Astrocyte (in vitro differentiated cells and primary cell): ENCODE results near the gene KCNJ2. TPM values are rescaled to one million over a fixed set of nuclear protein-coding genes. Genes with fewer than 3 reads are reported as not detected.
A peak's percentile ranks its signal among the peaks of the same experiment; 100 is the strongest.

ENCODE experiments used
- DNase-seq: peaks from one replicate; pipeline ENCODE4 v3.0.0-alpha.2; 2010; ENCODE audit warnings: low read depth
- FAIRE-seq: peaks from 2 replicates; lab custom pipeline; 2011; peaks lifted over from hg19 to GRCh38; lab: Jason Lieb, UNC
- H2AFZ ChIP-seq: 2 replicates; pipeline ENCODE4 v1.6.0; 2012; ENCODE audit warnings: low read depth, low read length, inconsistent platforms
- H3K27ac ChIP-seq: 2 replicates; pipeline ENCODE4 v1.5.1; 2011; ENCODE audit warnings: low read depth, low read length, inconsistent platforms
- H3K27me3 ChIP-seq: 2 replicates; pipeline ENCODE4 v1.6.0; 2011; ENCODE audit warnings: low read length, inconsistent platforms; ENCODE audit not compliant: insufficient read depth
- H3K36me3 ChIP-seq: 2 replicates; pipeline ENCODE4 v1.5.1; 2011; ENCODE audit warnings: low read length, inconsistent platforms; ENCODE audit not compliant: insufficient read depth
- H3K4me1 ChIP-seq: 2 replicates; pipeline ENCODE4 v1.5.1; 2011; ENCODE audit warnings: low read length, inconsistent platforms; ENCODE audit not compliant: insufficient read depth
- H3K4me2 ChIP-seq: 2 replicates; pipeline ENCODE4 v1.6.0; 2012; ENCODE audit warnings: low read length, inconsistent platforms
- H3K4me3 ChIP-seq: 2 replicates; pipeline ENCODE4 v1.5.1; 2011; ENCODE audit warnings: low read depth, mild to moderate bottlenecking, low read length, inconsistent platforms; ENCODE audit not compliant: insufficient read depth
- H3K79me2 ChIP-seq: 2 replicates; pipeline ENCODE4 v1.6.0; 2012; ENCODE audit warnings: mild to moderate bottlenecking, low read length, inconsistent platforms; ENCODE audit not compliant: insufficient read depth
- H3K9ac ChIP-seq: 2 replicates; pipeline ENCODE4 v1.6.0; 2012; ENCODE audit warnings: mild to moderate bottlenecking, low read length, inconsistent platforms
- H3K9me3 ChIP-seq: 2 replicates; pipeline ENCODE4 v1.5.1; 2012; ENCODE audit warnings: low read depth, mild to moderate bottlenecking, low read length, inconsistent platforms; ENCODE audit not compliant: insufficient read depth
- H4K20me1 ChIP-seq: 2 replicates; pipeline ENCODE4 v1.6.0; 2012; ENCODE audit warnings: low read length, inconsistent platforms; ENCODE audit not compliant: insufficient read depth
- H3K27ac Mint-ChIP-seq: one replicate; pipeline ENCODE4 v1.8.0; 2021; ENCODE audit warnings: mild to moderate bottlenecking, mixed read lengths; ENCODE audit not compliant: unreplicated experiment
- H3K27me3 Mint-ChIP-seq: one replicate; pipeline ENCODE4 v1.8.0; 2021; ENCODE audit warnings: low read depth, mixed read lengths; ENCODE audit not compliant: unreplicated experiment
- H3K36me3 Mint-ChIP-seq: one replicate; pipeline ENCODE4 v1.8.0; 2021; ENCODE audit warnings: low read depth, mixed read lengths; ENCODE audit not compliant: unreplicated experiment
- H3K4me1 Mint-ChIP-seq: one replicate; pipeline ENCODE4 v1.8.0; 2021; ENCODE audit warnings: low read depth, mixed read lengths; ENCODE audit not compliant: unreplicated experiment
- H3K4me3 Mint-ChIP-seq: one replicate; pipeline ENCODE4 v1.8.0; 2021; ENCODE audit warnings: mild to moderate bottlenecking, moderate library complexity, mixed read lengths; ENCODE audit not compliant: unreplicated experiment
- H3K9me3 Mint-ChIP-seq: one replicate; pipeline ENCODE4 v1.8.0; 2021; ENCODE audit warnings: mild to moderate bottlenecking, mixed read lengths; ENCODE audit not compliant: unreplicated experiment
- CTCF ChIP-seq: IDR thresholded peaks from 2 replicates; pipeline ENCODE4 v1.5.1; 2011; ENCODE audit warnings: low read depth, mild to moderate bottlenecking, inconsistent platforms, low read length, moderate library complexity; ENCODE audit not compliant: insufficient read depth
- EZH2 ChIP-seq: IDR thresholded peaks from 2 replicates; pipeline ENCODE4 v1.6.1; 2012; ENCODE audit warnings: mild to moderate bottlenecking, low read length, inconsistent platforms; ENCODE audit not compliant: insufficient read depth
- total RNA-seq: library from RNA; stranded (reverse); gene quantifications from 2 replicates; pipeline ENCODE4 v1.2.1, GENCODE V29; 2021

Gene KCNJ2
- total RNA-seq, 1 donor from 2014 or later = 10.2 TPM

- Mint-ChIP-seq H3K4me1 (peaks cover 17% of the 10 kb centered on the region), H3K27me3 (no peaks in the 10 kb centered on the region), H3K27ac (peak overlapping the region; percentile 69), H3K36me3 (no peaks in the 10 kb centered on the region), H3K9me3 (no peaks in the 10 kb centered on the region), H3K4me3 (no peak overlapping the region)
- H3K9me3 ChIP-seq = no peaks in the 10 kb centered on the region
- H2AFZ ChIP-seq = no peak overlapping the region
- H3K4me1 ChIP-seq = peaks cover 20% of the 10 kb centered on the region
- no peak overlapping the region for H3K4me3 ChIP-seq
- H3K4me2 ChIP-seq = peak overlapping the region; percentile 81
- no peaks in the 10 kb centered on the region for H3K79me2 ChIP-seq
- H3K36me3 ChIP-seq = no peaks in the 10 kb centered on the region
- TF ChIP-seq EZH2 (no peak), CTCF (no peak)
- no peak for FAIRE-seq
- H4K20me1 ChIP-seq = no peaks in the 10 kb centered on the region
- H3K9ac ChIP-seq = peak overlapping the region; percentile 72
- H3K27me3 ChIP-seq = no peaks in the 10 kb centered on the region
- peak; percentile 89 for DNase-seq
- H3K27ac ChIP-seq = peak overlapping the region; percentile 66
Measured at GRCh38 chr17:70138291-70138865, 31.0 kb upstream of the KCNJ2 start.

- no peaks in the 10 kb centered on the region for H3K79me2 ChIP-seq
- DNase-seq = no peak
- no peak overlapping the region for H3K4me3 ChIP-seq
- Mint-ChIP-seq H3K27ac (no peak overlapping the region), H3K4me1 (peaks cover 17% of the 10 kb centered on the region), H3K36me3 (no peaks in the 10 kb centered on the region), H3K9me3 (no peaks in the 10 kb centered on the region), H3K27me3 (no peaks in the 10 kb centered on the region), H3K4me3 (no peak overlapping the region)
- no peaks in the 10 kb centered on the region for H4K20me1 ChIP-seq
- no peak overlapping the region for H3K27ac ChIP-seq
- H2AFZ ChIP-seq = no peak overlapping the region
- no peaks in the 10 kb centered on the region for H3K9me3 ChIP-seq
- H3K4me2 ChIP-seq = no peak overlapping the region
- no peak for TF ChIP-seq EZH2
- no peak for TF ChIP-seq CTCF
- H3K9ac ChIP-seq = no peak overlapping the region
- H3K27me3 ChIP-seq = no peaks in the 10 kb centered on the region
- H3K36me3 ChIP-seq = no peaks in the 10 kb centered on the region
- FAIRE-seq = no peak
- H3K4me1 ChIP-seq = peaks cover 20% of the 10 kb centered on the region
Measured at GRCh38 chr17:70139449-70139993, 29.8 kb upstream of the KCNJ2 start.

- no peak overlapping the region for H3K27ac ChIP-seq
- H3K9ac ChIP-seq = no peak overlapping the region
- H3K4me3 ChIP-seq = no peak overlapping the region
- no peak for FAIRE-seq
- no peak overlapping the region for H3K4me3 Mint-ChIP-seq
- TF ChIP-seq CTCF (peak; percentile 62), EZH2 (no peak)
- no peaks in the 10 kb centered on the region for H3K79me2 ChIP-seq
- no peak overlapping the region for H3K27ac Mint-ChIP-seq
- H3K9me3 ChIP-seq = no peaks in the 10 kb centered on the region
- no peaks in the 10 kb centered on the region for H3K4me1 Mint-ChIP-seq
- no peaks in the 10 kb centered on the region for H4K20me1 ChIP-seq
- H3K4me2 ChIP-seq = no peak overlapping the region
- no peaks in the 10 kb centered on the region for H3K27me3 ChIP-seq
- no peak overlapping the region for H2AFZ ChIP-seq
- DNase-seq = peak; percentile 7
- no peaks in the 10 kb centered on the region for H3K4me1 ChIP-seq
- no peaks in the 10 kb centered on the region for H3K36me3 Mint-ChIP-seq
- no peaks in the 10 kb centered on the region for H3K36me3 ChIP-seq
- H3K27me3 Mint-ChIP-seq = no peaks in the 10 kb centered on the region
- no peaks in the 10 kb centered on the region for H3K9me3 Mint-ChIP-seq
Measured at GRCh38 chr17:70144260-70144846, 25.0 kb upstream of the KCNJ2 start.
